ENCODE results near the gene H1-8. TPM values are rescaled to one million over a fixed set of nuclear protein-coding genes. Genes with fewer than 3 reads are reported as not detected.
"Not testable (repeated sequence)": the region's sequence is repeated elsewhere in the genome, so short reads cannot be mapped to it uniquely, and the experiment has no call there.

Gene H1-8
- total RNA-seq, 1 experiment from 2014 or later, result not detected

DNA sequence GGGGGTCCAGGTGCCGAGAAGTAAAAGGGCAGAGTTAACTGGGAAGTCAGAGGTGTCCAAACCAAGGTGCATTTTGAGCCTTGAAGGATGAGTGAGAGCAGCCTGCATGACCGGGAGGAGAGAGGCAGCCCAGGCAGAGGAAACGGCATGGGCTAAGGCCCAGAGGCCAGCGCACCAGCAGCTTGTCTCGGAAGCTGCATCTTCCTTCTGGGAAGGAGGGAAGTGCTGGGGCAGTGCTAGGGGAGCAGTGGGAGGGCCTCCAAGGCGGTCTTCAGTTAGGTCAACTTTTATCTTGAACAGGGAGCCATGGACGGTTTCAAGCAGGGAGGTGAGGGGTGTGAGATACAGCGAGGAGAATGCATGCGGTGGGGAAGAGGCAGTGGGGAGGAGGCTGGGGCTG is 1.0 kb downstream of the H1-8 start:
- Histone ChIP-seq H3K79me2 (ENCODE audit: insufficient read depth, low read length) (no peaks in the 10 kb centered on the region), H3K27ac (ENCODE audit: low read depth, low read length) (no peak overlapping the region), H3K4me2 (ENCODE audit: low read length) (no peak overlapping the region), H4K20me1 (ENCODE audit: insufficient read depth) (no peaks in the 10 kb centered on the region), H3K9ac (ENCODE audit: low read length) (no peak overlapping the region), H3K9me3 (ENCODE audit: control insufficient read depth in 1 of 2, insufficient read depth in 1 of 2, low read depth in 1 of 2, low read length in 2 of 2) (no peaks in the 10 kb centered on the region), H3K36me3 (ENCODE audit: control insufficient read depth in 1 of 2, insufficient read depth in 2 of 2, low read length in 2 of 2) (no peaks in the 10 kb centered on the region), H3K4me3 (replicated peaks in 1 of 2; ENCODE audit: low read depth in 1 of 2, low read length in 2 of 2) (no peak overlapping the region), H3K9me2 (ENCODE audit: insufficient read depth) (no peaks in the 10 kb centered on the region), H3K27me3 (ENCODE audit: insufficient read depth, low read length) (no peaks in the 10 kb centered on the region), H2AFZ (ENCODE audit: low read depth, low read length, poor library complexity, severe bottlenecking) (no peak overlapping the region), H3K4me1 (ENCODE audit: control insufficient read depth in 1 of 2, insufficient read depth in 2 of 2, low read length in 2 of 2) (no peaks in the 10 kb centered on the region)
- ATAC-seq (no peak), DNase-seq (ENCODE audit: low read depth, low spot score) (no peak)
- BruUV-seq (replicated peaks), result no TSS peak
- TF ChIP-seq CEBPB (IDR thresholded peaks at IDR 0.05; ENCODE audit: low read depth) (no peak), ZNF274 (IDR thresholded peaks at IDR 0.05; ENCODE audit: low read depth, low read length) (no peak), JUND (IDR thresholded peaks at IDR 0.05) (no peak), FOSL1 (IDR thresholded peaks at IDR 0.05; ENCODE audit: low read depth) (no peak), EZH2phosphoT487 (IDR thresholded peaks at IDR 0.05; ENCODE audit: borderline replicate concordance) (no peak)
- TF ChIP-seq, protein P1, sequence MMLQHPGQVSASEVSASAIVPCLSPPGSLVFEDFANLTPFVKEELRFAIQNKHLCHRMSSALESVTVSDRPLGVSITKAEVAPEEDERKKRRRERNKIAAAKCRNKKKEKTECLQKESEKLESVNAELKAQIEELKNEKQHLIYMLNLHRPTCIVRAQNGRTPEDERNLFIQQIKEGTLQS (IDR thresholded peaks at IDR 0.05), result no peak
- TF ChIP-seq, protein P2, sequence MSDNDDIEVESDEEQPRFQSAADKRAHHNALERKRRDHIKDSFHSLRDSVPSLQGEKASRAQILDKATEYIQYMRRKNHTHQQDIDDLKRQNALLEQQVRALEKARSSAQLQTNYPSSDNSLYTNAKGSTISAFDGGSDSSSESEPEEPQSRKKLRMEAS (IDR thresholded peaks at IDR 0.05), result no peak
- intact Hi-C loops (cut with micrococcal nuclease), result no loop called here
- ChIA-PET CTCF (no interaction called here), RAD21 (ENCODE audit: low non-redundant PET in 1 of 2, low total read pairs in 2 of 2, uncharacterized antibody in 2 of 2, unreplicated experiment in 2 of 2) (no interaction called here), POLR2A (no interaction called here)

DNA sequence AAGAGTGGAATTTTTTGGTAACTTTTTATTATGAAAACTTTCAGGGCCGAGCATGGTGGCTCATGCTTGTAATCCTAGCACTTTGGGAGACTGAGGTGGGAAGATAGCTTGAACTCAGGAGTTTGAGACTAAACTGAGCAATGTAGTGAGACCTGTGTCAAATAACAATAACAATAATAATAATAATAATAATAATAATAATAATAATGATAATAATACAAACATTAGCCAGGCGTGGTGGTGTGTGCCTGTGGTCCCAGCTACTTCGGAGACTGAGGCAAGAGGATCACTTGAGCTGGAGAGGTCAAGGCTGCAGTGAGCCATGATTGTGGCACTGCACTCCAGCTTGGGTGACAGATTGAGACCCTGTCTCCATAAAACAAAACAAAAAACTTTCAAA is 3.0 kb downstream of the H1-8 start:
- ATAC-seq; DNase-seq (ENCODE audit: low read depth, low spot score); H3K4me1 ChIP-seq (ENCODE audit: control insufficient read depth in 1 of 2, insufficient read depth in 2 of 2, low read length in 2 of 2); H3K9me2 ChIP-seq (ENCODE audit: insufficient read depth); H3K9me3 ChIP-seq (ENCODE audit: control insufficient read depth in 1 of 2, insufficient read depth in 1 of 2, low read depth in 1 of 2, low read length in 2 of 2); BruUV-seq (replicated peaks); H3K27ac ChIP-seq (ENCODE audit: low read depth, low read length); H3K4me3 ChIP-seq (replicated peaks in 1 of 2; ENCODE audit: low read depth in 1 of 2, low read length in 2 of 2); H3K36me3 ChIP-seq (ENCODE audit: control insufficient read depth in 1 of 2, insufficient read depth in 2 of 2, low read length in 2 of 2); H4K20me1 ChIP-seq (ENCODE audit: insufficient read depth); H2AFZ ChIP-seq (ENCODE audit: low read depth, low read length, poor library complexity, severe bottlenecking); H3K27me3 ChIP-seq (ENCODE audit: insufficient read depth, low read length); intact Hi-C loops (cut with micrococcal nuclease); H3K9ac ChIP-seq (ENCODE audit: low read length); CTCF ChIA-PET; RAD21 ChIA-PET (ENCODE audit: low non-redundant PET in 1 of 2, low total read pairs in 2 of 2, uncharacterized antibody in 2 of 2, unreplicated experiment in 2 of 2); H3K4me2 ChIP-seq (ENCODE audit: low read length); H3K79me2 ChIP-seq (ENCODE audit: insufficient read depth, low read length); POLR2A ChIA-PET: not testable (repeated sequence)
